H1 (cell line): Measurements from ENCODE around the gene GALC. TPM values are rescaled to one million over a fixed set of nuclear protein-coding genes. Genes with fewer than 3 reads are reported as not detected.

Source experiments
- CTCF ChIA-PET: fragments of 300-600 bp; sonication (Branson Sonifier 250); formaldehyde crosslinking; loops from one replicate; lab custom pipeline; 2021; ENCODE audit not compliant: partially characterized antibody; lab: Charles Lee
- POLR2A ChIA-PET: fragments of 300-600 bp; sonication (Branson Sonifier 250); formaldehyde crosslinking; loops from one replicate; lab custom pipeline; 2021; ENCODE audit warnings: inconsistent platforms; ENCODE audit not compliant: partially characterized antibody; lab: Charles Lee
- DNase-seq, 2 experiments: peaks; one replicate each; pipeline versions ENCODE4 v3.0.0 to v3.0.0-alpha.2; 2010 to 2022; ENCODE audit warnings: low spot score in 2 of 2, low read depth in 1 of 2, mixed read lengths in 1 of 2
- FAIRE-seq: peaks from 2 replicates; lab custom pipeline; 2011; peaks lifted over from hg19 to GRCh38; lab: Jason Lieb, UNC
- H2AFZ ChIP-seq: 2 replicates; pipeline ENCODE4 v1.8.1; 2012; ENCODE audit warnings: low read length, inconsistent platforms
- H2AK5ac ChIP-seq: 2 replicates; pipeline ENCODE4 v1.6.1; 2013; ENCODE audit warnings: low read depth, low read length
- H2BK120ac ChIP-seq: replicated peaks from 2 replicates; pipeline ENCODE3; 2013; ENCODE audit warnings: low read depth, low read length, inconsistent platforms
- H2BK12ac ChIP-seq: 2 replicates; pipeline ENCODE4 v1.6.1; 2013; ENCODE audit warnings: low read depth, low read length
- H2BK15ac ChIP-seq: 2 replicates; pipeline ENCODE4 v1.6.1; 2013; ENCODE audit warnings: low read length
- H2BK20ac ChIP-seq: 2 replicates; pipeline ENCODE4 v1.6.1; 2013; ENCODE audit warnings: low read length
- H2BK5ac ChIP-seq: 2 replicates; pipeline ENCODE4 v1.6.1; 2013; ENCODE audit warnings: low read depth, low read length
- H3K14ac ChIP-seq: 2 replicates; pipeline ENCODE4 v1.6.1; 2013; ENCODE audit warnings: inconsistent platforms; ENCODE audit not compliant: insufficient read length
- H3K18ac ChIP-seq: 2 replicates; pipeline ENCODE4 v1.6.1; 2013; ENCODE audit warnings: low read length; ENCODE audit errors: extremely low read depth
- H3K23ac ChIP-seq: 2 replicates; pipeline ENCODE4 v1.6.1; 2013; ENCODE audit warnings: inconsistent platforms; ENCODE audit not compliant: insufficient read length
- H3K23me2 ChIP-seq: 2 replicates; pipeline ENCODE4 v1.6.1; 2013; ENCODE audit warnings: low read depth, low read length
- H3K27ac ChIP-seq: 2 replicates; pipeline ENCODE4 v1.6.1; 2011; ENCODE audit warnings: low read depth, low read length, inconsistent platforms
- H3K27me3 ChIP-seq, 4 experiments: replicated peaks in 1 of 4; 1 replicate in 1 of 4; 2 replicates in 3 of 4; pipeline versions ENCODE4 v1.6.1 to v1.8.1; 2011 to 2013; ENCODE audit warnings: low read length in 3 of 4, mild to moderate bottlenecking in 3 of 4, inconsistent platforms in 2 of 4, mixed read lengths in 2 of 4, moderate library complexity in 1 of 4; ENCODE audit not compliant: control insufficient read depth in 3 of 4, insufficient read depth in 3 of 4; ENCODE audit errors: extremely low read depth in 1 of 4
- H3K36me3 ChIP-seq, 4 experiments: 2 replicates each; pipeline versions ENCODE4 v1.6.1 to v1.8.1; 2011 to 2013; ENCODE audit warnings: mild to moderate bottlenecking in 4 of 4, low read length in 3 of 4, moderate library complexity in 2 of 4, control low read depth in 1 of 4, inconsistent platforms in 1 of 4; ENCODE audit not compliant: insufficient read depth in 4 of 4, control insufficient read depth in 2 of 4
- H3K4ac ChIP-seq: replicated peaks from 2 replicates; pipeline ENCODE3; 2013; ENCODE audit warnings: low read length, low read depth, mixed read lengths, inconsistent platforms; ENCODE audit not compliant: insufficient read length
- H3K4me1 ChIP-seq, 4 experiments: replicated peaks in 1 of 4; 1 replicate in 1 of 4; 2 replicates in 3 of 4; pipeline versions ENCODE4 v1.6.1 to v1.8.1; 2011 to 2013; ENCODE audit warnings: low read length in 3 of 4, inconsistent platforms in 2 of 4, mixed read lengths in 1 of 4; ENCODE audit not compliant: insufficient read depth in 4 of 4, control insufficient read depth in 3 of 4
- H3K4me2 ChIP-seq, 2 experiments: 2 replicates each; pipeline versions ENCODE4 v1.6.1 to v1.8.1; 2011 to 2013; ENCODE audit warnings: low read depth in 2 of 2, low read length in 2 of 2, control low read depth in 1 of 2, inconsistent platforms in 1 of 2, mild to moderate bottlenecking in 1 of 2; ENCODE audit not compliant: insufficient read depth in 1 of 2
- H3K4me3 ChIP-seq, 4 experiments: fragments of 200-600, 300-600 bp in 1 of 4; sonication (generic), shearing (Covaris generic), sonication (Bioruptor Twin) in 1 of 4; 2 replicates each; pipeline versions ENCODE4 v1.5.1 to v1.8.1; 2011 to 2016; ENCODE audit warnings: low read length in 4 of 4, low read depth in 3 of 4, control low read depth in 2 of 4, inconsistent platforms in 2 of 4, mild to moderate bottlenecking in 2 of 4, mixed read lengths in 1 of 4, moderate library complexity in 1 of 4; ENCODE audit not compliant: insufficient read depth in 2 of 4; ENCODE audit errors: extremely low read depth in 1 of 4
- H3K56ac ChIP-seq: replicated peaks from 2 replicates; pipeline ENCODE3; 2013; ENCODE audit warnings: low read depth, mild to moderate bottlenecking, mixed read lengths, low read length, inconsistent platforms; ENCODE audit not compliant: insufficient read length
- H3K79me1 ChIP-seq: 2 replicates; pipeline ENCODE4 v1.6.1; 2013; ENCODE audit warnings: low read depth, low read length, control low read depth
- H3K79me2 ChIP-seq, 2 experiments: 2 replicates each; pipeline versions ENCODE4 v1.6.1 to v1.8.1; 2012 to 2013; ENCODE audit warnings: low read length in 2 of 2, mild to moderate bottlenecking in 2 of 2, inconsistent platforms in 1 of 2; ENCODE audit not compliant: insufficient read depth in 2 of 2, control insufficient read depth in 1 of 2
- H3K9ac ChIP-seq, 4 experiments: replicated peaks in 1 of 4; 1 replicate in 1 of 4; 2 replicates in 3 of 4; pipeline versions ENCODE4 v1.6.1 to v1.8.1; 2011 to 2013; ENCODE audit warnings: low read depth in 3 of 4, low read length in 3 of 4, control low read depth in 2 of 4, mild to moderate bottlenecking in 2 of 4, moderate library complexity in 2 of 4, inconsistent platforms in 1 of 4; ENCODE audit errors: extremely low read depth in 1 of 4
- H3K9me3 ChIP-seq, 2 experiments: 2 replicates each; pipeline versions ENCODE4 v1.6.1 to v1.8.1; 2012 to 2013; ENCODE audit warnings: mild to moderate bottlenecking in 2 of 2, moderate library complexity in 2 of 2, control low read depth in 1 of 2, inconsistent platforms in 1 of 2, low read depth in 1 of 2, low read length in 1 of 2, mixed read lengths in 1 of 2; ENCODE audit not compliant: insufficient read depth in 2 of 2
- H4K20me1 ChIP-seq, 2 experiments: replicated peaks in 1 of 2; 2 replicates each; pipeline versions ENCODE3 to v1.8.1; 2011 to 2013; ENCODE audit warnings: inconsistent platforms in 2 of 2, low read length in 2 of 2, mild to moderate bottlenecking in 1 of 2; ENCODE audit not compliant: insufficient read depth in 2 of 2, control insufficient read depth in 1 of 2
- H4K5ac ChIP-seq: 2 replicates; pipeline ENCODE4 v1.6.1; 2013; ENCODE audit warnings: low read length, low read depth, mixed read lengths, inconsistent platforms; ENCODE audit not compliant: insufficient read length
- H4K8ac ChIP-seq: 2 replicates; pipeline ENCODE4 v1.8.0; 2013; ENCODE audit warnings: mild to moderate bottlenecking, moderate library complexity, low read length, inconsistent platforms; ENCODE audit not compliant: insufficient read depth; ENCODE audit errors: extremely low read depth
- H4K91ac ChIP-seq: replicated peaks from 2 replicates; pipeline ENCODE3; 2013; ENCODE audit warnings: low read length, mixed read lengths, inconsistent platforms; ENCODE audit not compliant: insufficient read length
- ATF2 ChIP-seq: IDR thresholded peaks from 2 replicates; pipeline ENCODE4 v1.6.1; 2012; ENCODE audit warnings: low read length, inconsistent platforms
- CHD1 ChIP-seq: IDR thresholded peaks from 2 replicates; pipeline ENCODE4 v1.6.1; 2012; ENCODE audit warnings: low read depth, low read length, improper control_type of control experiment
- JUN ChIP-seq: IDR thresholded peaks from 2 replicates; pipeline ENCODE4 v1.6.1; 2011; ENCODE audit warnings: low read depth, mild to moderate bottlenecking, improper control_type of control experiment, low read length
- TCF12 ChIP-seq: IDR thresholded peaks from 2 replicates; pipeline ENCODE4 v1.6.1; 2011; ENCODE audit warnings: low read depth, mild to moderate bottlenecking, low read length
- USF2 ChIP-seq: IDR thresholded peaks from 2 replicates; pipeline ENCODE4 v1.6.1; 2011; ENCODE audit warnings: low read length, improper control_type of control experiment
- WGBS, 2 experiments: shearing (Covaris generic) in 1 of 2; methylation state at CpG; one replicate each; pipeline versions ENCODE4 v1.1.6 to v1.1.7; 2013 to 2015; ENCODE audit warnings: low lambda C conversion rate in 2 of 2, mixed read lengths in 2 of 2, inconsistent platforms in 1 of 2, low coverage in 1 of 2, missing lambda C conversion rate in 1 of 2; ENCODE audit not compliant: insufficient replicate concordance in 2 of 2, insufficient coverage in 1 of 2, insufficient read length in 1 of 2; ENCODE audit errors: extremely low coverage in 1 of 2, missing lambda C conversion rate in 1 of 2; 5-methylcytosine and 5-hydroxymethylcytosine counted together
- polyA plus RNA-seq, 7 experiments: library from polyadenylated mRNA; depleted of rRNA in 3 of 7; stranded (reverse) in 5 of 7; unstranded in 2 of 7; fragments of >200 nt in 5 of 7; fragments of 200-250 nt in 2 of 7; gene quantifications; 1 replicate in 5 of 7; 2 replicates in 1 of 7; 4 replicates in 1 of 7; pipeline versions ENCODE4 v1.2.1 to v1.2.3, GENCODE V29; 2011 to 2013; ENCODE audit warnings: missing spikeins in 2 of 7, mixed read lengths in 2 of 7
- total RNA-seq: library from RNA; stranded (reverse); fragmentation: NEBNext Ultra II Directional; extraction: Animal tissue kit (Norgen Biotek cat#: 25700); gene quantifications from 2 replicates; pipeline ENCODE4 v1.2.1, GENCODE V29; 2021

The GALC gene
- total and polyA plus RNA-seq, 2 of the 8 experiments (the other 6 are each of a cell fraction or from before 2014, with no cell fraction given): 6.1 to 12.3 TPM

GRCh38 chr14:87916103-87916885, 76.7 kb downstream of the GALC start:
- Histone ChIP-seq H3K9ac (no peak overlapping the region), H3K27ac (no peak overlapping the region), H3K14ac (no peak overlapping the region), H3K4ac (no peak overlapping the region), H2AK5ac (no peak overlapping the region), H2BK5ac (no peak overlapping the region), H3K18ac (no peak overlapping the region), H3K4me3 (no peak overlapping the region), H3K79me1 (no peaks in the 10 kb centered on the region), H3K36me3 (no peaks in the 10 kb centered on the region), H2BK20ac (no peak overlapping the region), H2BK12ac (no peak overlapping the region), H4K5ac (no peak overlapping the region), H3K4me2 (no peak overlapping the region), H4K91ac (no peak overlapping the region), H2BK15ac (no peak overlapping the region), H3K27me3 (no peaks in the 10 kb centered on the region), H3K23me2 (no peaks in the 10 kb centered on the region), H3K4me1 (no peaks in the 10 kb centered on the region), H3K23ac (no peak overlapping the region), H3K9me3 (peaks cover 0 to 9% of the 10 kb centered on the region in 2 experiments; a peak in 1 of 4 replicates), H3K56ac (no peak overlapping the region), H4K20me1 (no peaks in the 10 kb centered on the region), H2AFZ (no peak overlapping the region), H3K79me2 (no peaks in the 10 kb centered on the region), H4K8ac (no peak overlapping the region), H2BK120ac (no peak overlapping the region)
- TF ChIP-seq TCF12 (no peak), USF2 (no peak), JUN (no peak), CHD1 (no peak), ATF2 (no peak)
- no peak for FAIRE-seq
- ChIA-PET CTCF (interaction anchor here (1.0 to 1.4 kb wide), 2 partner anchors 98 to 111 kb away, joined by 4 to 5 read pairs; no protein-coding TSS in a partner anchor), POLR2A (no interaction called here)
- WGBS, 2 experiments: 79% methylated on average over 22 of the region's 31 CpGs; no CpG with 5 or more reads in 1 of the 2 experiments
- no peak for DNase-seq
